A375 (cell line): Measurements from ENCODE around the gene GAS2L2. TPM values are rescaled to one million over a fixed set of nuclear protein-coding genes. Genes with fewer than 3 reads are reported as not detected.

Source experiments
- total RNA-seq: library from RNA; depleted of rRNA; stranded (reverse); fragments of >200 nt; shearing (Covaris generic); gene quantifications from 2 replicates; pipeline ENCODE4 v1.2.3, GENCODE V29; 2014; rRNA removed

GAS2L2 gene
- total RNA-seq: not detected in 2 replicates

DNA sequence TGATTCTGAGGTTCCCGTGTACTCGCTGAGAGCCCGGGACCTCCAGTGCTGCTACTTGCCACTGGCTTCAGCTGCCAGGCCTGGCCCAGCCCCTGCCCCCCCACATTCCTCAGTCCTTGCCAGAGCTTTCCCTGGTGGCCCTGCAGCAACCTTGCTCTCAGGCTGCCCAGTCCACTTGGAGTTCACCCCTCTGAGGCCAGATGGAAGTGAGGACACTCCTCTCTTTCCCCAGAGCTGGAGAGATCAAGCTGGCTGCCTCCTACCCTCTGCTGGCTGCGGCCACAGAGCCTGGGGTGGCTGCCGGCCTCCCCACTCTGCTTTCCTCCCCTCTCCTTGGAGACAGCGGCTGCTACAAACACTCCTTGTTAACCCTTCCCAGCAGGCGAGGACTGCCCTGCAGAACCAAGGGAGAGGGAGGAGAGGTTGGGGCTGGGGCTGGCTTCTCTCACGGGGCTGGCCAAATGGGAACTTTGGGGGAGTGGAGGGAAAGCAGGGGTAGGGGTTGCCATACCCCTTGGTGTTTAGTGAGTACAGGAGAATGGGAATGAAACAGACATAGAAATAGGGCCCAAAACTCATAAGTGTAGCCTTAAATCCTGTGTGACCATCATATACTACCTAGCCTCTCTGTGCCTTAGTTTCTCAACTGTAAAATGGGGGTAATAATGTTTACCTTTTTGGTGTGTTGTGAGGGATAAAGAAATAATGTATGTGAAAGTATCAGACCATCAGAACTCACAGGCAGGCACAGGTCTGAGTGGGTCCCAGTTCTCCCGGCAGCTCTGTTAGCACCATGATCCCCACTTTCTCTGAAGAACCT is at the start of gene GAS2L2:
TSS of gene GAS2L2 (minus strand) at position 295 of the 820 bp plus-strand sequence. CDS start 389 bp downstream, outside the sequence.

DNA sequence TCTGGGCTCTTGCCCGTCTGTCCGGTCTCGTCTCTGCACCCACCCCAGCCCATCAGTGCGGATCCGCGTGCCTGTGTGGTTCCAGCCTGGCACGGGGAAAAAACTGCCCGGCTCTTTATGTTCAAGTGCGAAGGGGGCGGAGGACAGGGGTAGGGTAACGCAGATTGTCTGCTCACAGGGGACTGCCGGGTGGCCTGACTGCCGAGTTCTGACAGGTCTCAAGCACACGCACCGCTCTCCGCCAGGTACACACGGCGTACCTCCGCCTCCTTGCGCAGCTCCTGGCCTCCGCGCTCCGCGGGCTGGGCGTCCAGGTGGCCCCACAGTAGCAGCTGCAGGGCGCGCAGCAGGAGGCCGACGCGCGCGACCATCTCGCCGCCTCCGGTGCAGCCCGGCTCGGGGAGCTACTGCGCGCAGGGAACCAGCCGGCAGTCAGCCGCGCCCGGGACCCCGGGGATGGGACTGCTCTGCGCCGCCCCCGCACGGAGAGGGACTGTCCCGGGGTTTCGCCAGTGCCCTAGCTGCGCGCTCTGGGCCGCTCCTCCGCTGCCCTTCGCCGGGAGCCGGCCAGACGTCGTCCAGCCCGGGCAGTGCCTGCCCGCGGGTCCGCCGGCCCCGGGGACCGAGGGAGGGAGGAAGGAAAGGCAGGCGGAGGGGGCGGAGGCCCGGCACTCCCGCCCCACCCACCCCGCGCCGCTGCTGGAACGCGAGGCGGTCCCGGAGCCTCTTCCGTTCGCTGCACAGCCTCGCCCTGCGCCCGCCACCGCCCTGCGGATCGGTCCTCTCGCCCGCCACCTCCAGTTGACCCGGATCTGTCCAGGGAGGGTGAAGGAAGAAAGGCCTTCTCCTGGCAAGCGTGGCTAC is 42.2 kb upstream of the GAS2L2 start, which contains the start of gene MMP28:
TSS of gene MMP28 (minus strand) at position 635 of the 864 bp plus-strand sequence. CDS start at position 371, 264 bp downstream.

DNA sequence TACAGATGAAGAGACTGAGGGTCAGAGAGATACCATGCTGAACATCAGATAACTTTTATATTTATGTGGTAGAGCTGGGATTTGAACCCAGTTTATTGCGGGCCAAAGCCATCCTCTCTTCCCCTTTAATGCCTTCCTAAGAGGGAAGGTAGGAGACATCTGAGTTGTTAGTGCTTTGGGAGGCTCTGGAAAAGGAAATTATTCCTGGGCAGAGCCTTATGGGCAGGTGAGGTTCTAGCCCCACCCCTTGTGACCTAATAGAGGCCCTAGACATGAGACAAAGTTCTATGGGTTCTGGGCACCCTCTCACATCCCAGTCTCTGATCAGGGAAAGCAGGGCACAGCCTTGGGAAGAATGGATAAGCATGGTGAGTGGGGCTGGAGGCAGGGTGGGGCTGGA is 7.5 kb upstream of the GAS2L2 start, which contains the start of gene C17orf50:
TSS of gene C17orf50 (plus strand) at position 301 of the 400 bp plus-strand sequence. CDS start at position 356, 55 bp downstream.

DNA sequence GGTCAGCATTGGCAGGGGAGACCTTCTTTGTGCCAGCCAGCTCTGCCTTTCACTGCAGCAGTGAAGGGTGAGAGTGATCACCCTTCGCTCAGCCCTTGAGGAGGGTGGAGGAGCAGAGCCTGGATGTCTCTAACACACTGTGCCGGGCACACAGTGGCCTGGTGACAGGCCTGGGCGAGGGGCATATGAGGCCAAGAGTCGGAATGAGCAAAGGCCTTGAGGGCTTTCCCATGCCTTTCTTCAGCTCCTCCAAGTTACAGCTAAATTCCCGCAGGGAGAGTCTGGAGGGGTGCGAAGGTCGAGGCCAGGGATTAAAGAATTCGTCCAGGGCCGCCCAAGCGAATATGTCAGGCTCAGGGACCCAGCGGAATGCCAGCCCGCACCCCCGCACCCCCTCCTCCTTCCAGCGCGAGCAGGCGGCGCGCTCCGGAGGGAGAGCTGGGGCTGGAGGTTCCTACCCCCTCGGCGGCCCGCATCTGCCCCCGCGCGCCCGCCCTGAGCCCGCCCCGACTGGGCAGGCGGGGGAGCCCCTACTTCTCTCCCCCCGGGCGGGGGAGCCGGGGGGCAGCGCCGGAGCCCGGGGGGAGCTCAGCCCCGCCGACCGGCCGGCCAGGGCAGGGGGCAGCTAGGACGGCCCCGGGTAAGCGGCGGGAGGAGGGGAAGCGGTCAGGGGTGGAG is 21.7 kb downstream of the GAS2L2 start, which contains the start of gene RASL10B:
TSS of gene RASL10B (plus strand) at position 401 of the 678 bp plus-strand sequence. CDS start 3,546 bp downstream, outside the sequence.

Other genes with a start within 250 kb of the GAS2L2 start
- gene SLFN12L, start 215.6 kb downstream of the GAS2L2 start, total RNA-seq: 0.08 TPM in 1 of 2 replicates, not detected in the other
- not detected in 2 replicates for gene SLFN14, start 192.4 kb downstream of the GAS2L2 start, total RNA-seq
- gene PEX12, start 174.7 kb downstream of the GAS2L2 start, total RNA-seq: 5.6 and 6.7 TPM in 2 replicates
- 57.3 and 60.0 TPM in 2 replicates for gene AP2B1, start 165.9 kb downstream of the GAS2L2 start, total RNA-seq
- 0.53 and 0.57 TPM in 2 replicates for gene RASL10B, start 21.6 kb downstream of the GAS2L2 start, total RNA-seq
- gene C17orf50, start 7.6 kb upstream of the GAS2L2 start, total RNA-seq: not detected in 2 replicates
- gene MMP28, start 42.4 kb upstream of the GAS2L2 start, total RNA-seq: not detected in 2 replicates
- gene TAF15, start 56.2 kb upstream of the GAS2L2 start, total RNA-seq: 61.1 and 63.6 TPM in 2 replicates
- not detected in 2 replicates for gene HEATR9, start 115.7 kb upstream of the GAS2L2 start, total RNA-seq
- gene CCL5, start 127.1 kb upstream of the GAS2L2 start, total RNA-seq: not detected in 2 replicates
- 3.1 and 4.3 TPM in 2 replicates for gene RDM1, start 177.5 kb upstream of the GAS2L2 start, total RNA-seq
- gene LYZL6, start 190.5 kb upstream of the GAS2L2 start, total RNA-seq: not detected in 2 replicates
- gene CCL16, start 228.3 kb upstream of the GAS2L2 start, total RNA-seq: not detected in 2 replicates
- not detected in 2 replicates for gene CCL14, start 233.5 kb upstream of the GAS2L2 start, total RNA-seq
- gene CCL15, start 248.3 kb upstream of the GAS2L2 start, total RNA-seq: not detected in 2 replicates